Stimulated activated CD4-positive, alpha-beta T cell treated with anti-CD3 and anti-CD28 coated beads, Interleukin-2, amount 100 ng/mL, for 48 hours (primary cell): ENCODE results near the gene CYP2W1.
"Not testable (repeated sequence)": the region's sequence is repeated elsewhere in the genome, so short reads cannot be mapped to it uniquely, and the experiment has no call there.

Experiments
- DNase-seq, 2 donors: peaks; one replicate each; pipeline ENCODE4 v3.0.0-alpha.2; 2020

CYP2W1 gene

GRCh38 chr7:997404-998395 is 14.7 kb downstream of the CYP2W1 start:
- no peak for DNase-seq

GRCh38 chr7:999149-999879 is 16.3 kb downstream of the CYP2W1 start:
- DNase-seq: no peak

- DNase-seq: no peak
Observed at GRCh38 chr7:999941-1000935, 17.3 kb downstream of the CYP2W1 start.

- DNase-seq: not testable (repeated sequence)
Observed at GRCh38 chr7:1001069-1001770, 18.2 kb downstream of the CYP2W1 start.

GRCh38 chr7:1002026-1002425 is 19.0 kb downstream of the CYP2W1 start:
- not testable (repeated sequence) for DNase-seq

- DNase-seq: not testable (repeated sequence)
Observed at GRCh38 chr7:1002445-1002844, 19.5 kb downstream of the CYP2W1 start.

- DNase-seq: no peak
Observed at GRCh38 chr7:1004018-1004852, 21.3 kb downstream of the CYP2W1 start.

GRCh38 chr7:1005303-1005702 is 22.3 kb downstream of the CYP2W1 start:
- DNase-seq: no peak

GRCh38 chr7:1007901-1008300 is 24.9 kb downstream of the CYP2W1 start:
- no peak for DNase-seq

GRCh38 chr7:1008733-1009363 is 25.9 kb downstream of the CYP2W1 start:
- DNase-seq: no peak

- no peak for DNase-seq
Observed at GRCh38 chr7:1009747-1010146, 26.8 kb downstream of the CYP2W1 start.

GRCh38 chr7:1010226-1010625 is 27.2 kb downstream of the CYP2W1 start:
- DNase-seq: no peak

- DNase-seq: no peak
Observed at GRCh38 chr7:1011297-1012003, 28.5 kb downstream of the CYP2W1 start.

- no peak for DNase-seq
Observed at GRCh38 chr7:1012004-1012715, 29.2 kb downstream of the CYP2W1 start.

- no peak for DNase-seq
Observed at GRCh38 chr7:1012716-1013095, 29.7 kb downstream of the CYP2W1 start.

GRCh38 chr7:1013581-1013980 is 30.6 kb downstream of the CYP2W1 start:
- no peak for DNase-seq

GRCh38 chr7:1014681-1015080 is 31.7 kb downstream of the CYP2W1 start:
- DNase-seq: no peak

- no peak for DNase-seq
Observed at GRCh38 chr7:1015196-1016121, 32.5 kb downstream of the CYP2W1 start.
